ENCODE data around the gene DHFR2. TPM values are rescaled to one million over a fixed set of nuclear protein-coding genes. Genes with fewer than 3 reads are reported as not detected.

Gene DHFR2
- total and polyA plus RNA-seq, 9 of the 15 experiments (the other 6 are each of a cell fraction or from before 2014, with no cell fraction given), result 0.64 to 1.7 (median 1.4) TPM

- in situ Hi-C loops (cut with MboI), result no loop called here
- peaks cover 29% of the 10 kb centered on the region for H3K79me2 ChIP-seq (ENCODE audit: control insufficient read depth, insufficient read depth, low read length)
- DNase-seq (ENCODE audit: extremely low read depth in 1 of 4, low spot score in 3 of 4) (peak in 1 of 4 experiments; percentile 27), FAIRE-seq (peak; percentile 32), ATAC-seq (peak; percentile 15)
- ChIA-PET POLR2A (interaction anchor here (0.6 to 2.1 kb wide), 8 partner anchors 8 to 92 kb away, joined by 3 to 10 read pairs (median 3); partner anchors contain the start of genes ARL13B and PROS1), CTCF (ENCODE audit: low intra/inter-chr PET ratio) (no interaction called here)
- peaks cover 17% of the 10 kb centered on the region for H3K36me3 ChIP-seq (ENCODE audit: control insufficient read depth, insufficient read depth, low read length)
- H3K4me1 ChIP-seq (replicated peaks in 1 of 2; ENCODE audit: control insufficient read depth in 2 of 2, insufficient read depth in 2 of 2, low read length in 2 of 2), result peaks cover 5% of the 10 kb centered on the region in 2 experiments; a peak in 2 of 5 replicates
- BruUV-seq (replicated peaks), result no TSS peak
- peak overlapping the region; percentile 95 for H3K27ac ChIP-seq (ENCODE audit: extremely low read depth, low read depth, low read length)
- H3K9me3 ChIP-seq (replicated peaks; ENCODE audit: control insufficient read depth, insufficient read depth, low read depth, low read length), result no peaks in the 10 kb centered on the region
- H3K4me3 ChIP-seq, result peak overlapping the region; percentile 70
- intact Hi-C loops (cut with micrococcal nuclease), result loop anchor here (2.0 to 10.0 kb wide), 2 partner anchors 91 to 199 kb away; partner anchors contain the start of gene PROS1
- peak overlapping the region; percentile 92 for H3K4me2 ChIP-seq (ENCODE audit: insufficient read depth, low read length)
- no peaks in the 10 kb centered on the region for H4K20me1 ChIP-seq (replicated peaks; ENCODE audit: control insufficient read depth, insufficient read depth, low read length)
- no peaks in the 10 kb centered on the region for H3K27me3 ChIP-seq (ENCODE audit: control insufficient read depth in 2 of 2, insufficient read depth in 2 of 2, low read length in 2 of 2)
- H2AFZ ChIP-seq (ENCODE audit: low read depth, low read length), result peak overlapping the region; percentile 90
- H3K9me1 ChIP-seq (ENCODE audit: control insufficient read depth, insufficient read depth, low read length), result no peaks in the 10 kb centered on the region
- peak overlapping the region; percentile 80 to 89 for H3K9ac ChIP-seq (ENCODE audit: insufficient read depth in 1 of 2, low read depth in 2 of 2, low read length in 2 of 2)
- WGBS (ENCODE audit: insufficient coverage, low coverage, missing lambda C conversion rate), result 0% methylated on average over 14 of the region's 17 CpGs
- no peak for TF ChIP-seq FOXK1 (CRISPR knock-in tag; IDR thresholded peaks at IDR 0.05; ENCODE audit: borderline replicate concordance)
- TF ChIP-seq TAF9B (IDR thresholded peaks at IDR 0.05; ENCODE audit: partially characterized antibody), result no peak
- no peak for TF ChIP-seq ARNT (IDR thresholded peaks at IDR 0.05)
- peak; percentile 46 for TF ChIP-seq MGA (IDR thresholded peaks at IDR 0.05)
- no peak for TF ChIP-seq ZC3H4 (CRISPR knock-in tag; IDR thresholded peaks at IDR 0.05; ENCODE audit: borderline replicate concordance)
- no peak for TF ChIP-seq MXI1 (IDR thresholded peaks at IDR 0.05; ENCODE audit: low read depth, low read length)
- no peak for TF ChIP-seq ZNF197 (CRISPR knock-in tag; IDR thresholded peaks at IDR 0.05; ENCODE audit: low read depth)
- no peak for TF ChIP-seq STAG1 (CRISPR knock-in tag; IDR thresholded peaks at IDR 0.05; ENCODE audit: borderline replicate concordance)
Observed at GRCh38 chr3:94063496-94064119, 892 bp upstream of the DHFR2 start.

Measured in K562 (cell line).